ENCODE results near the gene THOC6. TPM values are rescaled to one million over a fixed set of nuclear protein-coding genes. Genes with fewer than 3 reads are reported as not detected.

THOC6 gene
- total and polyA plus RNA-seq, 9 of the 15 experiments (the other 6 are each of a cell fraction or from before 2014, with no cell fraction given) = 2.5 to 65.4 (median 42.3) TPM

GRCh38 chr16:2980227-2981176, 43.3 kb upstream of the THOC6 start, which contains the start of gene PKMYT1 (continued):
- TF ChIP-seq CBX1 (IDR thresholded peaks at IDR 0.05; ENCODE audit: low read depth) = peak; percentile 19; the same call in 1 of the 2 replicates
- TF ChIP-seq KDM1A (IDR thresholded peaks at IDR 0.05) = no peak
- peak; percentile 63 for TF ChIP-seq ZBTB7A (IDR thresholded peaks at IDR 0.05; ENCODE audit: borderline replicate concordance, control insufficient read depth, low read depth, low read length)
- TF ChIP-seq KDM4B (IDR thresholded peaks at IDR 0.05; ENCODE audit: borderline replicate concordance in 2 of 2, low read depth in 1 of 2) = no peak
- no peak; the same call in 1 of the 2 replicates for TF ChIP-seq ETS1 (conservative IDR thresholded peaks at IDR 0.05; ENCODE audit: control insufficient read depth, low read depth, low read length)
- TF ChIP-seq ETS2 (tag; IDR thresholded peaks at IDR 0.05; ENCODE audit: borderline replicate concordance, poor library complexity, severe bottlenecking) = peak; percentile 37
- TF ChIP-seq POLR2A (conservative IDR thresholded peaks at IDR 0.05) = peak; percentile 93
- TF ChIP-seq ZNF551 (CRISPR knock-in tag; IDR thresholded peaks at IDR 0.05) = no peak
- no peak for TF ChIP-seq ARNT (IDR thresholded peaks at IDR 0.05)
- TF ChIP-seq RAD21 (CRISPR knock-in tag; conservative IDR thresholded peaks at IDR 0.05 in 1 of 2, IDR thresholded peaks at IDR 0.05 in 1 of 2) = no peak
- TF ChIP-seq TSC22D4 (tag; IDR thresholded peaks at IDR 0.05) = no peak
- peak; percentile 86 for TF ChIP-seq RBFOX2 (IDR thresholded peaks at IDR 0.05; ENCODE audit: low read depth, low read length)
- no peak for TF ChIP-seq NFE2L1 (tag; IDR thresholded peaks at IDR 0.05; ENCODE audit: borderline replicate concordance, low read depth)
- TF ChIP-seq NUFIP1 (IDR thresholded peaks at IDR 0.05; ENCODE audit: partially characterized antibody) = no peak
- TF ChIP-seq CEBPZ (IDR thresholded peaks at IDR 0.05; ENCODE audit: borderline replicate concordance, low read depth, low read length) = no peak
- no peak for TF ChIP-seq STAT5A (IDR thresholded peaks at IDR 0.05; ENCODE audit: borderline replicate concordance, low read length)
- TF ChIP-seq KLF13 (tag; IDR thresholded peaks at IDR 0.05; ENCODE audit: borderline replicate concordance, low read depth) = no peak
- peak; percentile 28 for TF ChIP-seq PHF20 (IDR thresholded peaks at IDR 0.05; ENCODE audit: partially characterized antibody)
- TF ChIP-seq FOSL1 (tag; conservative IDR thresholded peaks at IDR 0.05) = no peak
- TF ChIP-seq MBD1 (CRISPR knock-in tag; IDR thresholded peaks at IDR 0.05) = no peak

Data from K562 (cell line).